ENCODE data around the gene RGL4.

RGL4 gene

DNA sequence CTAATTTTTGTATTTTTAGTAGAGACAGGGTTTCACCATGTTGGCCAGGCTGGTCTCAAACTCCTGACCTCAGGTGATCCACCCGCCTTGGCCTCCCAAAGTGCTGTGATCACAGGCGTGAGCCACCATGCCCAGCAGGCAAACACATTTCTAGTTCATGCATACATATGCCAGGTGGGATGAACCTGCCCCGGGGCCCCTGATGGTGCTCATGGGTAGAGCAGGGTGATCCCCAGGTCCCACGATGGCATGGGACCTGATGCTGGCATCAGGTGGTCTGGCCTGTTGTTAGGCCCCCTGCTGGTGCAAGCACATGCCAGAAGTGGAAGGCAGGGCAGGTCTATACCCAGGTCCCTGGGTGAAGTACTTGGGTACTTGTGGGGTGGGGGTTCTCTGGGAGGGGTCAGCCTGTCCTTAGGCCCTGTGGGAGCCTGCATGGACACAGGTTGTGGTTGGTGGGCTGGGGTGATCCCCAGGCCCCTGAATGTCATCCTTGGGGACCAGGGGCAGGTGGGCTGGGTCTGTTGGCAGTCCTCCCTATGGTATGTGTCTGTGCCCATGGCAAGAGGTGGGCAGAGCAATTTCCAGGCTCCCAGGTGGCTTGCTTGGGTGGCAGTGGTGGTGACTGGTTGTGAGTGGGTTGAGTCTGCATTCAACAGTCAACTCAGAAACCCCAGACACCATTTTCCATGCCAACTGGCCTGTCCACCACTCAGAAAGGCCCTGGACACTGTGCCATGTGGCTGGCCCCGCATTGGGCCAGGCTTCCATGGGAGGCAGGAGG lies 9.6 kb upstream of the RGL4 start:
- DNase-seq: no peak

DNA sequence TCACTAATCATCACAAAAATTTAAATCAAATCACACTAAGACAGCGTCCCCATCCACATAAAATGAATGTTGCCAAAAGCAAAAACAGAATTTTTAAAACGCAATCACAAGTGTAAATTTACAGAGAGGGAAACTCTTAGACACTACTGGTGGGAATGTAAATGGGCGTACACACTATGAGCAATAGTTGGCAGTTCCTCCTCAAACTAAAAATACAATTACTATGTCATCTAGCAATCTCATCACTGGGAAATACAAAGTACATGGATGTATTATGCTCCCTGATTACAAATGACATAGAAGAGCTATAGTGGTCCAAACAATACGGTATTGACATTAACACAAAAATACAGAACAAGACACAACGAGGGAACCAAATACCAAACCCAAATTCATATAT lies 8.7 kb upstream of the RGL4 start:
- DNase-seq: no peak

DNA sequence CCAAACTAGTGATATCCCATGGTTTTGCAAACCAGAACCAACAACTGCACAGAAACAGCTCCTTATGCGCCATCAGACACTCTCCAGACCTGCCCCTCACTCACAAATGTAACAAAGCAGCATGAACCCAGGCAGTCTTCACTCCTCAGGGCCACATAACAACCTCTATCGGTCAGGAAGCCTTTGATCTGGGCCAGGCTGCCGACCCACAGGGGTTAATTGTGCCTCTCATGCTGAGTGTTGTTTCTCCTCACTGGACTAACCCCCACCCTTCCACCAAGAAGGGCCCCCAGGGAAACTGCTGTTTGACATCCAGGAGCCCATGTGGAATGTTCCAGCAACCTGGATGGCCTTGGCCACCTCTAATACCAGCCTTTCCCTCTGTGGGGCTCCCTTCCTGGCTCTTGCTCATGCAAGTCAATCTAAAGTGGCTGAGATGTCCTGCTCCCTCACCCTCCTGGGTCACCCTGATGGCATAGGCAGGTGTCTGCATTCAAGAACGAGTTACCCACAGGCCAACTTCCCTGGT lies 7.9 kb upstream of the RGL4 start:
- DNase-seq: no peak

DNA sequence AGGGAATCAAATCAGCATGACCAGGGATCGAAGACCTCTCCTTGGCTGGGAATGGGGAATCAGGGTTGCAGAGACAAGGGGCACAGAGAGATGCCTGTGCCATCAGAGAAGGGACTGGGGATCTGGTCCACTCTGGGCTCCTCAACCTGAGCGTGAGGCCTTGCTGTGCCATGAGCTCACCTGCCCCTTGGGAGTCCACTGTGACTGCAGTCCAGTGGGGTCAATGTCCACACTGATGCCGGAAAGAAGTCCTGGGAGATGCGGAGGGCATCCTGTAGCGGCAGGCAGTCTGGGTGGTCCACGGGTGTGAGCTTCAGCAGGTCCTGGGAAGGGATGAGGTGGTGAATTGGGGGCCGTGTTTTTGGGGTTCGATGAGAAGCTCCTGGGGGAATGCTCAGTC lies 7.3 kb upstream of the RGL4 start:
- no peak for DNase-seq

DNA sequence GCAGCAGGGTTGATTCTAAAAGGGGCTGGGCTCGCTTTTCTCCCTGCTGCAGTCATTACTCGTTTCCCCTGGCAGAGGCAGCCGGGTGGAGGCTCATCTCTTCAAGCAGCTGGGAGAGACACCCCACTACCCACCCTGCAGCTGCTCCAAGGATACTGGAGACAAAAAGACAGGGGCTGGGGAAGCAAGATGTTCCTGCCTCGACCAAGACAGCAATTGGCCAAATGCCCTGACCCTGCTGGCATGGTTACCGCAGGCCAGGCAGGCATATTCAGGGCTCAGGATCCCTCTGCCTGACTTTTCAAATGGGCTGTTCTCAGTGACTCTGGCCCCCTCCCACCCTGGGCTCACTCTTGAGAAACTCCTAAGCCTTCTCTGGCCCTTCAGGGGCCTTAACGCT lies 6.8 kb upstream of the RGL4 start:
- no peak for DNase-seq

DNA sequence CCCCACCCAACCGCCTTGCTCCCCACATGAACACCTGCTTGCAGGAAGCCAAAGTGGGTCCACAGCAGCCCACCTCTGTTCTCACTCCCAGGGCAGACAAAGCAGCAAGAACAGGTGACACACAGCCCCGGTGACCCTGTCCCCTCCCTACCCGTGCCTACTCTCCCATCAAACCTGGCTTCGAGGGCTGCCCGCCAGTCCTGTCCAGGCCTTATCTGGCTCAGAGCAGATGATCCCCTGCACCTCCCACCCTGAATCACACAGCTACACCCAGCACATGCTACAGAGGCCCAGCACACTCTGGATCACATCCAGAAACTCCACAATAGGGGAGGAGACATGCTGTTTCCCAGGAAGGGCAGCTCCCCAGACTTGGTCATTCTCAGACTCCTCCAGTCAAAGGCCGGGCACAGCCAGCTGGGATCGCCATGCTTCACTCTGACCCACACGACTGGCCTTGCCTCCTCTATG lies 6.2 kb upstream of the RGL4 start:
- no peak for DNase-seq

DNA sequence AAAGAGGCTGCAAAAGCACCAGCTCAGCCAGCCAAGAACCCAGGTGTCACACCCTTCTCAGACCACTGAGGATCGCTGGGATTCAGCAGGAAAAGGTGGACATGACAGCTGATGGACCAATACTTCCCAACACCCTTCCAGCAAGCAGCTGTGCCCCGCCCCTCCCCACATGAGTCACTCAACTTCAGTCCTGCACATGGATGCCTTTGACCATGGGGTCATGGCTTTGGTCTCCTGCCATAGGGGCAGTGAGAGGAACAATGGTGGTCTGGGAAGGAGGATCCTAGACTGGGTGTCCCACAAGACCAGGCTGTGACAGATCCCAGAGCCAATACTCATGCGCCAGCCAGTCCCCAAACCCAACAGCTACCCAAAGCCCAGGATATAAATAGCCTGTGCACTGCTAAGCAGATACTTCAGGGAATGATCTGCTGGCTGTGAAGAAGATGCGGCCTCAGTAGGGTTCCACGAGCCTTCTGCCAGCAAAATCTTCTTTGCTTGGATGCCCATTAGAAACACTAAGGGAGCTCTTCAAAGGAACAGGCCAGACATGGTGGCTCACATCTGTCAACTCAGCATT lies 5.5 kb upstream of the RGL4 start:
- DNase-seq: no peak

DNA sequence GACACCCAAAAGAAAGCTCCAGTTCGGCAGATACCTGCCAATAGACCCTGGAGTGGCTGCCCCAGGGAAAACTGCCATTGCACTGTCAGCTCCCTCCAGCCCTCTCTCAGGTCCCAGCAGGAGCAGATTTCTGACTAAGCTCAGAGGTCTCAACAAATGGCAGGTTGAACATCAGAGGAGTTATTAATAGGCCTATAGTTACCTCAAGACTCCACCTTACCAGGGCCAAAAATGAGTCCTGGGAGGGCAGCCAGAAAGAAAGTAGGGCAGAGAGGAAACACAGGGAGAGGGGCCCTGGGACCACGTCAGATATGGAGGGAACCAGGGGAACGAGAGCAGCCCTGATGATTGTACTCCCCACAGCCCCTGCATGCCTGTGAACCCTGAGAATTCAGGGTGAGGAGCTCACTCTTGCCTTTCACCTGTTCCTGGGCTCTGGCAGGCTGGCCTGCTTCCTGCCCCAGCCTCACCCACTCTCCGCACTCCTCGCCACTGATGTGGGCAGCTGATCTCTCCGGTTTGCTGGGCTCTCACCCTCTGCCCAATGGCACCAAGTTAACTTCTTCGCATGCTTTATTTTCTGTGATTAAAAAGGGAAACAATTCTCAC lies 4.3 kb upstream of the RGL4 start:
- DNase-seq: no peak

DNA sequence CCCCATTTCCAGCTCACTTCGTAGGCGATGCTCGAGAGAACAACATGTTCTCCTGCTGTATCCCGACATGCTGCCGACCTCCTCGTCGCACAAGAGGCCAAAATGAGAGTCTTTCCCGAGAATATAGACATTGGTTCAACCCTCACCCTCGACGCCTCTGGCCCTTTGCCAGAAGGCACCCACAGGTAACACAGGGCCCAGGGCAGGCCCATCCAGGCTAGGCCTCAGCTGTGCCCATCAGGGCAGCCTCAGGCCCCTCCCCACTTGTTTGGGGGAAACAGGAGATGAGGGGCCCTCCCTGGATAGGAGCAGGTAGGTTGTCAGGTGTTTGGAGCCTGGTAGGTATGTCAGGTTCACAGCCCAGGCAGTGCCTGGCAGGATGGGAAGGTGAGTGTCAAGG lies 2.7 kb upstream of the RGL4 start:
- no peak for DNase-seq

DNA sequence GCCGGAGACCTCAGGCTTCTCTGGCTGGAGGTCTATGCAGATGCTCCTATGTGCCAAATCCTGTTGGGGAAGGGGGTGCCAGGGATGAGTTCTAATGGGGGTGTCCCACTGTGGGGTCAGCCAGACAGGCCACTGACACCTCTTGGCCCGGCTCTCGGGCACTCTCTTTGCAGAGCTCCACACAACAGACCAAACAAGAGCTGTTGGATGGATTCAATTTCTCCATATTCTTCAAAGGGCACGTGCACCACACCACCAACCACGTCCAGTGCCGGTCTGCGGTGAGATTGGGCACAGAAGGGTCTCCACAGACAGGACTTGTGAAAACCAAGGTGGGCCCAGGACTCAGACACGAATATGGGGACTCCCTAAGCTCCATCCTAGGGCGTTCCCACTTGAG lies 2.2 kb upstream of the RGL4 start:
- no peak for DNase-seq

DNA sequence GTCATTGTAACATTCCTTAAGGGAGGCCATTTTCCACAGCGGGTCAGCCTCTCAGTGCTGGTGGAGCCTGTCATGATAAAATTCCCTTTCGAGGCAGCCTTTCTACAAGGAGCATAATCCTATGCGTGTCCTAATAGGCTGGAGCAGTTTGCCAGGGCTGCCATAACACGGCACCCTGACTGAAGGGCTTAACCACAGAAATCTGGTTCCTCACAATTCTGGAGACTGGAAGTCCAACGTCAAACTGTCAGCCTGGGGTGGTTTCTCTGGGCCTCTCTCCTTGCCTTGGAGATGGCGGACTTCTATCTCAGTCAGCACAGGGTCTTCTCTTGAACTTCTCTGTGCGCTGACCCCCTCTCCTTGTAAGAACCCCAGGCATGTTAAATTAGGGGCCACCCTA lies 1.4 kb upstream of the RGL4 start:
- no peak for DNase-seq

DNA sequence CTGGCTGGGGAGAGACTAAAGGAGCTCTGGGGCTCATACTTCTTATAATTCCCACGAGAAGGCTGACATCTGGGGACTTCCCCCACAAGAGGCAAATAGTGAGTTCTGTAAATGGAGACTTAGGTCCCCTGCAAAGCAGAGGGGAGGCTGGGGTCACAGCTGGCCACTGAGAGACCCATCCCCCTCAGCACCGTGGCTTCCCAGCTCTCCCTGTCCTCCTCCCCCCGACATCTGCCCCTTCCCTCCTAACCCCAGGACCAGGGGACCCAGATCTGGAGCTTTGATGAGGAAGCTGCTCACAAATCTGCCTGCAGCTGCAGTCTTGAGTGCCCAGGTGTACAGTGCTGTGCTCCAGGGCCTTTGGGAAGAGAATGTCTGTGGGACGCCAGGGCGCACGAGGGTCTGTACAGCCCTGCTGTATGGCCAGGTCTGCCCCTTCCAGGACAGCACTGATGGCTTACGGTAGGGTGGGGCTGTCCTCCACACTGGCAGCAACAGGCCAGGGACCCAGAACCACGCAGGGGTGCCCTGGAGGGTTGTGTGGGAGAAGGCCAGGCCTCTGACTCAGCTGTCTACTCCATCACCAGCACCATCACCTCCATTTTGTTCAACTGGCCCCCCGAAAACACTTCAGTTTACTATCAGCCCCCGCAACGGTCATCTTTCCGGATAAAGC lies 1.1 kb downstream of the RGL4 start:
- no peak for DNase-seq

DNA sequence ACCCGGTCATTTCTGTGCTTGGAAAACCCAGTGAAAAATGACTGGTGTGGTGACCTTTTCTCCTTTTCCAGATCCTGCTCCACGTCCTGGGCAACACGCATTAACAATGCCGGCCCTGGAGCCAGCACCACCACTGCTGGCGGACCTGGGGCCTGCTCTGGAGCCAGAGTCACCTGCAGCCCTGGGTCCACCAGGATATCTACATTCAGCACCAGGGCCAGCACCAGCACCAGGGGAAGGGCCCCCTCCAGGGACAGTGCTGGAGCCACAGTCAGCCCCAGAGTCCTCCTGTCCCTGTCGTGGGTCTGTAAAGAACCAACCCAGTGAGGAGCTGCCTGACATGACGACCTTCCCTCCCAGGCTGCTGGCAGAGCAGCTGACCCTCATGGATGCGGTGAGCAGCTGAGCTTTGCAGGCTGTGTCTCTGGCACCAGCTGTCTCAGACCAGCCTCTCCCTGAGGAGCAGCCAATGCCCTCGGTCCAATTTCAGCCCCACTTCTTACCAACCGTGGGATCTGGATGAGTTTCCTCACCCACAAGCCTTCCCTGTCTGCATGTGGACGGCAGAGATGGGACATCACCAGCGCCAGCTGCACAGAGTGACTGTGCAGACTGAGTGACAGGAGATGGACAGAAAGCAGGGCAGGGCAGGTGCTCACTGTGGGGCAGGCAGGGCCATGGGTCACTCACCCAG lies 1.9 kb downstream of the RGL4 start:
- DNase-seq: no peak

DNA sequence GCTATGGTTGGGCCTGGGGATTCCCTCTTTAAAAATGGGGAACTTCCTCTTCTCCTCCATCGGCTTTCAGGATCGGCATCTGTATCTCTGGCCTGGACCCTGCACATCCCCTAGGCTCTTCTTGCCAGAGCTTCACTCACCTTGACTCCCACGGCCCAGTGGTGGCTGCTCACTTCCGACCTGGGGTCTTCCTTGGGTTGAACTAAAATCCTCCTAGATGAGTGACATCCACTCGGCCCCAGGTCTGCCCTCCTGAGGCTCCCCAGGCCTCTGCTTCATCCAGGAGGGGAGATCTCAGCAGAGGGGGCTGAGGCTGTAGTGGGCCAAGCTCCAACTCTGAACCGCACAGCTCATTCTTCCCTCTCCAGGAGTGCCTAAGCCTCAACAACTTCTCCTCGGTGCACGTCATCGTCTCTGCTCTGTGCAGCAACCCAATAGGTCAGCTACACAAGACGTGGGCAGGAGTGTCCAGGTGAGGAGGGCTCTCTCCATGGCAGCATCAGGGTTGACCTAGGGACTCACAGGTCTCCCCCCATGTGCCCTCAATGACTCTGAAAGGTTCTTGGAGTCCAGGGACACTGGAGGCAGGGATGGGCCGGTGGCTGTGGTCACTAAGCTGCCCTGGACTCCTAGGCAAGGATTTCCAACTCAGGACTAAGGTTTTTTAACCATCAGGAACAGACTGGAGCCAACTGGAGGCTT lies 3.3 kb downstream of the RGL4 start:
- no peak for DNase-seq

DNA sequence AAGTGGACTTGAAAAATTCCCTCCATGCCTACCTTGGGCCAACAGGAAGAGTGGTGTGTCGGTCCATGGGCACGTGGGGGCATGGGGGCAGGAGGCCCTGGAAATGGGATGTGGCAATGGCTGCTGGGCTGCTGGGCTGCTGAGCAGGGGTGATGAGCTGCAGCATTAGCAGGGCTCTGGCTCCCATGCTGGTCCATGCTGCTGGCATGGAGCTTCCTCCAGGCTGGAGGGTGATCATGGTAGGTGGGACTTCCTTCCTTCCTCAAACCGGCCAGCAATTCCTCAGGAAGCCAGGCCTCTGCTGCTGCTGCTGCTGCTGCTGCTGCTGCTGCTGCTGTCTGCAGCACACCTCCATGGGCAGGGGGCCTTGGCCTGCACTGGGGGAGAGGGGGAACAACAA lies 4.3 kb downstream of the RGL4 start:
- no peak for DNase-seq

DNA sequence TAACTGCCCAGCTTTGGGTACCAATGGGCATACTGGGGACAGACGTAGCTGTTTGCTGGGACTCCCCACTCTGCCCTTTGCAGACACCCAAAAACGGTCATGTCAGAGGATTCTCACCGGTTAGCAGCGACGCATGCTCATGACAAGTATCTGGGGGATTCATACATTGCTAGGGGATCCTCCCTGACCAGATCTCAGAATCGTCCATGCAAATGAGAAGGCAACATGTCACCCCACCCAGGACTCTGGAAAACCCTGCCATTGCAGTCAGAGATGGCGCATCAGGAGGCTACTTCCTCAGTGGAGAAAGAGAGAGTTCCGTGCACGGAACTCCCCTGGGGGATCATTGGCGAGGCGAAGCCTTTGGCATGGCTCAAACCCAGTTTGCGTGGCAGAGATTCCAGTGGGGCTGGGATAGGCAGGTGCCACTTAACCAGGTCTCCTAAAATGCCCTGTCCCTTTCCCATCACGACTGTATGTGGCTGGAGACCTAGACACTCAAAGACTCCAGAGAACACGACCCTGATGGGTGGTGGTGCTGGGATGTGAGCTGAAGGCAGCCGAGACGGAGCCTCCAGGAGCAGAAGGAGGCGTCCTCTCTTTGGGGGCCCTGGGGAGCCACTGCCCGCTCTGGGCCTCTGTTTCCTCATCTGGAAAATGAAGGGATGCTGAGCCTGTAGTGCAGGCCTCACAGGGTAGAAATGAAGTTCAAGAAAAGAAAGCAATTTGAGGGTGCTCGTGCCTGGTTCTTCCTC lies 4.9 kb downstream of the RGL4 start:
- DNase-seq: no peak

DNA sequence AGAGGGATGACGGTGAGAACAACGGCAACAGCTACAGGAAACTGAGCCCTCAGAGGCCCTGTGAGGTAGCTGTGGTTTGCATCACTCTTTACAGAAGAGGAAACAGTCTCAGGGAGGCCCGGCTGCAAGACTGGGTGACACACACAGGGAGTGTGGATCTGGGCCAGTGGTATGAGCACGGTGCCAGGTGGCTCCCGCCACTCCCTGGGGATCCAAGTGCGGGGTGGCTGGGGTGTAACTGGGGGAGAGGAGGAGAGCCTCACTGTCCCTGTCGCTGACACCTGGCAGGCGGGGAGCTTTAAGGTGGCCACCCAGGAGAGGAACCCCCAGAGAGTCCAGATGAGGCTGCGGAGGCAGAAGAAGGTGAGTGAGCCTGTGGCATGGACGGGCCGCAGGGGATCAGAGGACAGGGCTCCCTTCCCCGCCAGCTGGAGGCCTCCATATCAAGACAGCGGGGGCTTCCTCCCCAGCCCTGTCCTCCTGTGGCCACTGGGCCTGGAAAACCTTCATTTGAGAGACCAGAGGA lies 5.6 kb downstream of the RGL4 start:
- no peak for DNase-seq

DNA sequence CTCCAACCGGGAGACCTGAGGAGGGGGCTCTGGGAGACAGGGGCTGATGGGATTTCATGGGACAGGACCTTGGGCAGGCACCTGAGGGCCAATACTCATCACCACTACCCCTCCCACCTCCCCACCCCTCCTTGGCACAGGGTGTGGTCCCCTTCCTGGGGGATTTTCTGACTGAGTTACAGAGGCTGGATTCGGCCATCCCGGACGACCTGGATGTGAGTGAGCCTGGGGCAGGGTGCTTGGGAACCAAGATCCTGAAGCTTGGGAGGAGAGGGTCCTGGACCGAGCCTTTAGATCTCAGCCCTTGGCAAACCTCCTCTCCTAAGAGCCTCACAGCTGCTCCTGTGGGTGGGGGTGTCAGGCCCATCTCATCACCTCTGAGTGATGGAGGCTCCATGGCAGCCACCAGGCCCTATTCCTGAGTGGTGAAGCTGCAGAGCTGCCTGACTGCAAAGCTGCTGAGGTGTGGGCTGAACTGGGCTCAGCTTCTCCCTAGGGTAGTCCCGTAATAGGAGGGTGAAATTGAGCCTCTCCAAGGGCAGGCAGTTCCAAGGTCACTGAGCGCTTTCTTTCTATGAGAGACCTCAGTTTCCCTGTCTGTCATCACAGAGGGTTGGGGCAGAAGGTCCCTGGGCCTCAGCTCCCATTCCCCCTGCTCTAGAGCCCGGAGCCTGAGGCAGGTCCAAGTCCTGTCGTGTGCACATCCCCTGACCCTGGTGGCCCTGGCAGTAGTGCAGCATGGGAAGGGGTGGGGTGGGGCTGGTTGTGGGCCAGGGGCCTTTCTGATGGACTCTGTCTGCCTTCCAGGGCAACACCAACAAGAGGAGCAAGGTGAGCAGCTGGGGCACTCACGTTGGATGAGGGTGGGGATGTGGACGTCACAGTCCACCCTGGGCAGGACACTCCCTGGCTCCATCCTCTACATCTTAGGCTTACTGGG lies 6.5 kb downstream of the RGL4 start:
- DNase-seq: no peak

DNA sequence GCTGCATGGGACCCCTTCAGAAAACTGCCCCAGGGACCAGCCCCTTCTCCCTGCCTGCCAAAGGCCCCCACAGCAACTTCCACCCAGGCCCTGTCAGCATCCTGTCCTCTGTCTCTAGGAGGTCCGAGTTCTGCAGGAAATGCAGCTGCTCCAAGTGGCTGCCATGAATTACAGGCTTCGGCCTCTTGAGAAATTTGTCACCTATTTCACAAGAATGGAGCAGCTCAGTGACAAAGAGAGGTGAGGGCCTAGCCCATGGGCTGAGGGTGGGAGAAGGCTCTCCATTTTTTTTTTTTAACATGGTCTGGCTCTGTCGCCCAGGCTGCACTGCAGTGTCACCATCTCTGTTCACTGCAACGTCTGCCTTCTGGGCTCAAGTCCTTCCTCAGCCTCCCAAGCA lies 7.3 kb downstream of the RGL4 start:
- DNase-seq: no peak

DNA sequence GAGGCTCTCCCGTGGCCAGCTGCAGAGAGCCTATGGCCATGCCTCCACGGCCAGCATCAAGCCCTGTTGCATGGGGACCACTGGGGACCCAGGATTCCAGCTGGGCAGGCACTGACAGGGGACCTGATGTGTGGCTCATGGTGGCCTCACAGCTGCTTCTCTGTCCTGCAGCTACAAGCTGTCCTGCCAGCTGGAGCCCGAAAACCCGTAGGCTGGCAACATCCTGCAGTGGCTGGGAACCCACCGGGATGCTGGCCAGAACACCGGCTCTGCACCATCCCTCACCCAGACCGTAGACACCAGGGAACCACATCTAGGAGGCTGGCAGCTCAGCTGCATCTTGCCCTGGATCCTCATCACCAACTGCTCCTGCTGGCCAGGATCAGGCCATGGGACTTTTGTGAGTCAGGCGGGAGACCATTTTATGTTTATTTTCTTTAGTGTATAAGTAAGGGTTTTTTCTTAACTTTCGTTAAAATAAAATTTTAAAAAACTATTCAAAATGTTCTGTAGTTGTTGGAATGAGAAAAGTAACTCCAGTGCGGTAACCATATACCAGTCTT lies 7.9 kb downstream of the RGL4 start:
- DNase-seq: no peak

All from COR-L47 (cell line).